IMR-90 (cell line): ENCODE results near the gene OBP2B. TPM values are rescaled to one million over a fixed set of nuclear protein-coding genes. Genes with fewer than 3 reads are reported as not detected.
"Not testable (repeated sequence)": the region's sequence is repeated elsewhere in the genome, so short reads cannot be mapped to it uniquely, and the experiment has no call there.

ENCODE experiments used
- ATAC-seq: fragments of 200-7000 bp; cut with Tn5 transposase; 2 replicates; pipeline ENCODE4 v1.9.1; 2020; ENCODE audit warnings: low read depth, mild to moderate bottlenecking, moderate library complexity
- BruUV-seq: library from RNA; stranded (reverse); fragments of 400-500 nt; replicated peaks from 2 replicates; lab custom pipeline; 2021; lab: Mats Ljungman, UMichigan
- CTCF ChIA-PET: fragments of 300-600 bp; formaldehyde crosslinking; extraction: SDS; loops from one replicate; lab custom pipeline; 2021; ENCODE audit warnings: antibody characterized with exemption; lab: Yijun Ruan, JAX
- POLR2A ChIA-PET: fragments of 300-600 bp; sonication (Branson Sonifier 250); formaldehyde crosslinking; loops from one replicate; lab custom pipeline; 2022; ENCODE audit warnings: antibody characterized with exemption; ENCODE audit not compliant: unreplicated experiment; lab: Charles Lee
- DNase-seq: peaks from one replicate; pipeline ENCODE4 v3.0.0; 2013
- H2AFZ ChIP-seq: replicated peaks from 2 replicates; pipeline ENCODE3; 2013; ENCODE audit warnings: low read length, mild to moderate bottlenecking; ENCODE audit not compliant: poor library complexity
- H2AK5ac ChIP-seq: 2 replicates; pipeline ENCODE4 v1.6.1; 2013; ENCODE audit warnings: low read depth, low read length, inconsistent platforms
- H2AK9ac ChIP-seq: replicated peaks from 2 replicates; pipeline ENCODE3; 2013; ENCODE audit warnings: mild to moderate bottlenecking, low read depth, low read length, moderate library complexity; ENCODE audit not compliant: poor library complexity
- H2BK120ac ChIP-seq: 2 replicates; pipeline ENCODE4 v1.6.1; 2013; ENCODE audit warnings: low read depth, low read length, inconsistent platforms
- H2BK15ac ChIP-seq: 3 replicates; pipeline ENCODE4 v1.6.1; 2013; ENCODE audit warnings: low read depth, low read length, inconsistent platforms
- H2BK20ac ChIP-seq: 2 replicates; pipeline ENCODE4 v1.6.1; 2013; ENCODE audit warnings: low read depth, mild to moderate bottlenecking, inconsistent platforms, low read length, moderate library complexity
- H2BK5ac ChIP-seq: 2 replicates; pipeline ENCODE4 v1.6.1; 2013; ENCODE audit warnings: mild to moderate bottlenecking, low read depth, low read length, inconsistent platforms; ENCODE audit not compliant: poor library complexity, severe bottlenecking
- H3K14ac ChIP-seq: replicated peaks from 2 replicates; pipeline ENCODE4 v1.6.1; 2013; ENCODE audit warnings: low read depth, low read length, inconsistent platforms
- H3K18ac ChIP-seq: 2 replicates; pipeline ENCODE4 v1.6.1; 2013; ENCODE audit warnings: low read depth, low read length, control low read depth
- H3K23ac ChIP-seq: 2 replicates; pipeline ENCODE4 v1.6.1; 2013; ENCODE audit warnings: low read depth, low read length, inconsistent platforms
- H3K27ac ChIP-seq: 2 replicates; pipeline ENCODE4 v1.5.1; 2013; ENCODE audit warnings: mild to moderate bottlenecking, control low read depth, low read length; ENCODE audit not compliant: insufficient read depth
- H3K27me3 ChIP-seq: 2 replicates; pipeline ENCODE4 v1.6.1; 2013; ENCODE audit warnings: low read length; ENCODE audit not compliant: control insufficient read depth, insufficient read depth
- H3K36me3 ChIP-seq: 2 replicates; pipeline ENCODE4 v1.6.1; 2013; ENCODE audit warnings: low read length, mixed read lengths; ENCODE audit not compliant: control insufficient read depth, insufficient read depth
- H3K4ac ChIP-seq: 2 replicates; pipeline ENCODE4 v1.6.1; 2013; ENCODE audit warnings: low read depth, low read length, inconsistent platforms
- H3K4me1 ChIP-seq: 2 replicates; pipeline ENCODE4 v1.6.1; 2013; ENCODE audit warnings: low read length, mixed read lengths; ENCODE audit not compliant: control insufficient read depth, insufficient read depth
- H3K4me2 ChIP-seq: 2 replicates; pipeline ENCODE4 v1.6.1; 2013; ENCODE audit warnings: low read depth, mild to moderate bottlenecking, control low read depth, low read length, moderate library complexity
- H3K4me3 ChIP-seq: 2 replicates; pipeline ENCODE4 v1.5.1; 2013; ENCODE audit warnings: low read depth, mild to moderate bottlenecking, control low read depth, low read length, moderate library complexity; ENCODE audit not compliant: insufficient read depth
- H3K56ac ChIP-seq: 2 replicates; pipeline ENCODE4 v1.6.1; 2013; ENCODE audit warnings: low read length, inconsistent platforms; ENCODE audit not compliant: insufficient read depth; ENCODE audit errors: extremely low read depth
- H3K79me1 ChIP-seq, 2 experiments: 2 replicates each; pipeline ENCODE4 v1.6.1; 2013; ENCODE audit warnings: low read length in 2 of 2, inconsistent platforms in 1 of 2, low read depth in 1 of 2
- H3K9ac ChIP-seq: 2 replicates; pipeline ENCODE4 v1.6.1; 2013; ENCODE audit warnings: low read depth, low read length, control low read depth
- H3K9me1 ChIP-seq: 2 replicates; pipeline ENCODE4 v1.6.1; 2013; ENCODE audit warnings: low read length, inconsistent platforms; ENCODE audit not compliant: insufficient read depth
- H3K9me3 ChIP-seq: 2 replicates; pipeline ENCODE4 v1.6.1; 2013; ENCODE audit warnings: low read length; ENCODE audit not compliant: control insufficient read depth, insufficient read depth
- H4K20me1 ChIP-seq: 2 replicates; pipeline ENCODE4 v1.6.1; 2013; ENCODE audit warnings: low read length, inconsistent platforms; ENCODE audit not compliant: insufficient read depth
- H4K5ac ChIP-seq: 2 replicates; pipeline ENCODE4 v1.6.1; 2013; ENCODE audit warnings: mild to moderate bottlenecking, low read depth, low read length, control low read depth
- H4K8ac ChIP-seq, 2 experiments: 2 replicates each; pipeline ENCODE4 v1.6.1; 2013; ENCODE audit warnings: low read depth in 2 of 2, low read length in 2 of 2, control low read depth in 1 of 2, inconsistent platforms in 1 of 2
- H4K91ac ChIP-seq: 2 replicates; pipeline ENCODE4 v1.6.1; 2013; ENCODE audit warnings: low read depth, low read length, inconsistent platforms; ENCODE audit not compliant: insufficient read depth
- WGBS, 2 experiments: methylation state at CpG; one replicate each; pipeline versions ENCODE4 v1.1.5 to v1.1.7; 2013; ENCODE audit warnings: missing lambda C conversion rate in 2 of 2; ENCODE audit not compliant: insufficient read length in 1 of 2; ENCODE audit errors: extremely low coverage in 2 of 2; 5-methylcytosine and 5-hydroxymethylcytosine counted together
- dilution Hi-C: fragments of 300-500 bp; cut with HindIII; formaldehyde crosslinking; loops from one replicate; pipeline ENCODE4 v1.14.3; 2018; ENCODE audit warnings: low sequenced_read_pairs; ENCODE audit not compliant: unreplicated experiment
- in situ Hi-C: fragments of 300-500 bp; cut with MboI; formaldehyde crosslinking; loops from 3 replicates; pipeline ENCODE4 v1.14.3; 2019; ENCODE audit warnings: low sequenced_read_pairs, inconsistent platforms, mixed read lengths
- intact Hi-C: fragments of 100-400 bp; cut with micrococcal nuclease; formaldehyde crosslinking; loops from 2 replicates; pipeline ENCODE4 v1.10.0; 2022
- polyA plus RNA-seq, 3 experiments: library from polyadenylated mRNA; depleted of rRNA; stranded (reverse); fragments of >200 nt; gene quantifications; 2 replicates each; pipeline ENCODE4 v1.2.3, GENCODE V29; 2012; ENCODE audit warnings: low replicate concordance in 1 of 3
- total RNA-seq: library from RNA; depleted of rRNA; stranded (reverse); fragments of >200 nt; gene quantifications from 2 replicates; pipeline ENCODE4 v1.2.3, GENCODE V29; 2012

OBP2B gene
- total and polyA plus RNA-seq, 2 of the 4 experiments (the other 2 are of a cell fraction): not detected

- POLR2A ChIA-PET, H4K5ac ChIP-seq, H4K20me1 ChIP-seq, H3K4me3 ChIP-seq, H2AK9ac ChIP-seq, H3K23ac ChIP-seq, H2BK5ac ChIP-seq, intact Hi-C loops, H3K18ac ChIP-seq, H2BK15ac ChIP-seq, H3K4me1 ChIP-seq, H3K79me1 ChIP-seq, H3K9me3 ChIP-seq, in situ Hi-C loops, H4K91ac ChIP-seq, ATAC-seq, H3K9ac ChIP-seq, H3K14ac ChIP-seq, H3K27me3 ChIP-seq, DNase-seq, H2AK5ac ChIP-seq, BruUV-seq, H4K8ac ChIP-seq, H2BK120ac ChIP-seq, H3K36me3 ChIP-seq, H3K56ac ChIP-seq, H3K27ac ChIP-seq, CTCF ChIA-PET, dilution Hi-C loops, H3K9me1 ChIP-seq, H3K4me2 ChIP-seq, H2AFZ ChIP-seq, H3K4ac ChIP-seq, H2BK20ac ChIP-seq: not testable (repeated sequence)
- WGBS, 2 experiments: no CpG with 5 or more reads among the region's 7 CpGs
Observed at GRCh38 chr9:133230514-133230913, 21.5 kb upstream of the OBP2B start.
